Nucleus accumbens (tissue), 56 donors: Measurements from ENCODE around the gene CLDN4.
A peak's percentile ranks its signal among the peaks of the same experiment; 100 is the strongest.
"Not testable (repeated sequence)": the region's sequence is repeated elsewhere in the genome, so short reads cannot be mapped to it uniquely, and the experiment has no call there.

ENCODE experiments used
- DNase-seq, 56 donors: peaks; one replicate each; lab custom pipeline; 2025; lab: John Stamatoyannopoulos, UW

CLDN4 gene, protein sequence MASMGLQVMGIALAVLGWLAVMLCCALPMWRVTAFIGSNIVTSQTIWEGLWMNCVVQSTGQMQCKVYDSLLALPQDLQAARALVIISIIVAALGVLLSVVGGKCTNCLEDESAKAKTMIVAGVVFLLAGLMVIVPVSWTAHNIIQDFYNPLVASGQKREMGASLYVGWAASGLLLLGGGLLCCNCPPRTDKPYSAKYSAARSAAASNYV

DNA sequence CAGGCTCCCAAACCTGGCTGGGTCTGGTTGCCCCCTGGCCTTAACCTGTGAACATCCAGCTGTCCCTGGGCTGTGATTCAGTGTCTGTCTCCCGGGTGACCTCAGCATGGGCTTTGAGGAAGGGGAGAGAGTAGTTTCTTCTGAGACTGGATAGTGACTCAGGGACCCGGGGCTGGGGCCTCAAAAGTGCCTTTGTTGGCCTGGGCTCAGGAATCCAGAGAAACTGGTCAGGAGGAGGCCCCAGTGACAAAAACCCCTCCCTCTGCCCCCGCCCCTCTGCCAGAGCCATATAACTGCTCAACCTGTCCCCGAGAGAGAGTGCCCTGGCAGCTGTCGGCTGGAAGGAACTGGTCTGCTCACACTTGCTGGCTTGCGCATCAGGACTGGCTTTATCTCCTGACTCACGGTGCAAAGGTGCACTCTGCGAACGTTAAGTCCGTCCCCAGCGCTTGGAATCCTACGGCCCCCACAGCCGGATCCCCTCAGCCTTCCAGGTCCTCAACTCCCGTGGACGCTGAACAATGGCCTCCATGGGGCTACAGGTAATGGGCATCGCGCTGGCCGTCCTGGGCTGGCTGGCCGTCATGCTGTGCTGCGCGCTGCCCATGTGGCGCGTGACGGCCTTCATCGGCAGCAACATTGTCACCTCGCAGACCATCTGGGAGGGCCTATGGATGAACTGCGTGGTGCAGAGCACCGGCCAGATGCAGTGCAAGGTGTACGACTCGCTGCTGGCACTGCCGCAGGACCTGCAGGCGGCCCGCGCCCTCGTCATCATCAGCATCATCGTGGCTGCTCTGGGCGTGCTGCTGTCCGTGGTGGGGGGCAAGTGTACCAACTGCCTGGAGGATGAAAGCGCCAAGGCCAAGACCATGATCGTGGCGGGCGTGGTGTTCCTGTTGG is at the start of gene CLDN4:
Gene CLDN4, plus strand, starts transcription at position 316 of the 903 bp plus-strand sequence. Its CDS starts 206 bp downstream, at position 522.
- no peak for DNase-seq

DNA sequence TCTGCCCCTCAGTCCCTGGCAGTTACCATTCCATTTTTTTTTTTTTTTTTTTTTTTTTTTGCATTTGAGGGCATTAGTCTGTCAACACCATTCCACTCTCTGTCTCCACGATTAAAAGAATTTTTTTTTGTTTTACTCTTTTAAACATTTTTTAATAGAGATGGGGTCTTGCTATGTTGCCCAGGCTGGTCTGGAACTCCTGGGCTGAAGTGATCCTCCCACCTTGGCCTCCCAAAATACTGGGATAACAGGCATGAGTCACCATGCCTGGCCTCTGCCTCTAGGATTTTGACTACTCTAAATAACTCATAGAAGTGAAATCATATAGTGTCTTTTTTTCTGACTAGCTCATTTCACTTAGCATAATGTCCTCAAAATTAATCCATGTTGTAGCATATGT is 44.2 kb upstream of the CLDN4 start:
- no peak for DNase-seq

DNA sequence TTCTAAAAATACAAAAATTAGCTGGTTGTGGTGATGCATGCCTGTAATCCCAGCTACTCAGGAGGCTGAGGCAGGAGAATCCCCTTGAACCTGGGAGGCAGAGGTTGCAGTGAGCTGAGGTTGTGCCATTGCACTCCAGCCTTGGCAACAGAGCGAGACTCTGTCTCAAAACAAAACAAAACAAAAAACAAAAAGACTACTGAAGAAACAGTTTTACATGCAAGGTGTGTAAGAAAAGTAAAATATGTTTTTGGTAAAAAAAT is 43.1 kb upstream of the CLDN4 start:
- DNase-seq = not testable (repeated sequence)

DNA sequence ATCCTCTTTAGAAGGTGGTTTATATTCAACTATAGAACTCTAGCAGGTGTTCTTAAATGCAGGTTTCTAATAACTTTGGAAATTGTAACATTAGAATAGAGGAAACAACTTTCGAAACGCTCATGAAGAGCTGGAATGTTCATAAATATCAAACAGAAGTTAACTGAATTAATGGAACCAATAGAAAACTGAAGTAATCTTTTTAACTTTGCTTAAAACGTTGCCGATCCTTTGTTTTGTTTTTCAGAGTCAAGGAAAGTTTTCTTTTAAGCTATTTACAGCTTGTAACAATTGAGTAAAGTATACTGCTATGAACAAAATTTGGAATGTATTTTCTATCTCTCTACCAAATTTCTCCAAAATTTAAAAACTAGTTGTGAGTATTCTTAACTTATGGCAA is 41.7 kb upstream of the CLDN4 start:
- DNase-seq = no peak

DNA sequence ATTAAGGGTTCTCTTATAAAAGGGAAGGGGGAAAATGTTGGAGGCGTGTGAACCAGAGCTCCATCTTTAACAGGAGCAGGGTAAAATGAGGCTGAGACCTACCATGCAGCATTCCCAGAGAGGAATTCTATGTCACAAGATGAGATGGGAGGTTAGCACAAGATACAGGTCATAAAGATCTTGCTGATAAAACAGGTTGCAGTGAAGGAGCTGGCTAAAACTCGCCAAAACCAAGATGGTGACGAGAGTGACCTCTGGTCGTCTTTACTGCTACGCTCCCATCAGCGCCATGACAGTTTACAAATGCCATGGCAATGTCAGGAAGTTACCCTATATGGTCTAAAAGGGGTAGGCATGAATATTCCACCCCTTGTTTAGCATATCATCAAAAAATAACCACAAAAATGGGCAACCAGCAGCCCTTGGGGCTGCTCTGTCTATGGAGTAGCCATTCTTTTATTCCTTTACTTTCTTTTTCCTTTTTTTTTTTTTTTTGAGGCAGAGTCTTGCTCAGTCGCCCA is 39.6 kb upstream of the CLDN4 start:
- not testable (repeated sequence) for DNase-seq

DNA sequence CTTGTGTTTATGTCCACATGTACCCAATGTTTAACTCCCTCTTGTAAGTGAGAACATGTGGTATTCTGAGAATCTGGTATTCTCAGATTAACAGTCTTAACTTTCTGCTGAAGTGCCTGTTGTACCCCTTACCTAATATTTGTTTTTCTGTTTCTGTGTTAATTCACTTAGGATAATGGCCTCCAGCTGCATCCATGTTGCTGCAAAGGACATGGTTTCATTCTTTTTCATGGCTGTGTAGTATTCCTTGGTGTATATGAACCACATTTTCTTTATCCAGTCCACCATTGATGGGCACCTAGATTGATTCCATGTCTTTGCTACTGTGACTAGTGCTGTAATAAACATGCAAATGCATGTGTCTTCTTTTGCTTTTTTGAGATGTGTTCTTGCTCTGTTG is 35.6 kb upstream of the CLDN4 start:
- DNase-seq = not testable (repeated sequence)

DNA sequence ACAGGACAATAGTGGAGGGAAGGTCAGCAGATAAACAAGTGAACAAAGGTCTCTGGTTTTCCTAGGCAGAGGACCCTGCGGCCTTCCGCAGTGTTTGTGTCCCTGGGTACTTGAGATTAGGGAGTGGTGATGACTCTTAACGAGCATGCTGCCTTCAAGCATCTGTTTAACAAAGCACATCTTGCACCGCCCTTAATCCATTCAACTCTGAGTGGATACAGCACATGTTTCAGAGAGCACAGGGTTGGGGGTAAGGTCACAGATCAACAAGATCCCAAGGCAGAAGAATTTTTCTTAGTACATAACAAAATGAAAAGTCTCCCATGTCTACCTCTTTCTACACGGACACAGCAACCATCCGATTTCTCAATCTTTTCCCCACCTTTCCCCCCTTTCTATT is 34.1 kb upstream of the CLDN4 start:
- DNase-seq = not testable (repeated sequence)

DNA sequence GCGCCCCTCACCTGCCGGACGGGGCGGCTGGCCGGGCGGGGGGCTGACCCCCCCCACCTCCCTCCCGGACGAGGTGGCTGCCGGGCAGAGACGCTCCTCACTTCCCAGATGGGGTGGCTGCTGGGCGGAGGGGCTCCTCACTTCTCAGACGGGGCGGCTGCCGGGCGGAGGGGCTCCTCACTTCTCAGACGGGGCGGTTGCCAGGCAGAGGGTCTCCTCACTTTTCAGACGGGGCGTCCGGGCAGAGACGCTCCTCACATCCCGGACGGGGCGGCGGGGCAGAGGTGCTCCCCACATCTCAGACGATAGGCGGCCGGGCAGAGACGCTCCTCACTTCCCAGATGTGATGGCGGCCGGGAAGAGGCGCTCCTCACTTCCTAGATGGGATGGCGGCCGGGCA is 33.6 kb upstream of the CLDN4 start:
- DNase-seq = not testable (repeated sequence)

DNA sequence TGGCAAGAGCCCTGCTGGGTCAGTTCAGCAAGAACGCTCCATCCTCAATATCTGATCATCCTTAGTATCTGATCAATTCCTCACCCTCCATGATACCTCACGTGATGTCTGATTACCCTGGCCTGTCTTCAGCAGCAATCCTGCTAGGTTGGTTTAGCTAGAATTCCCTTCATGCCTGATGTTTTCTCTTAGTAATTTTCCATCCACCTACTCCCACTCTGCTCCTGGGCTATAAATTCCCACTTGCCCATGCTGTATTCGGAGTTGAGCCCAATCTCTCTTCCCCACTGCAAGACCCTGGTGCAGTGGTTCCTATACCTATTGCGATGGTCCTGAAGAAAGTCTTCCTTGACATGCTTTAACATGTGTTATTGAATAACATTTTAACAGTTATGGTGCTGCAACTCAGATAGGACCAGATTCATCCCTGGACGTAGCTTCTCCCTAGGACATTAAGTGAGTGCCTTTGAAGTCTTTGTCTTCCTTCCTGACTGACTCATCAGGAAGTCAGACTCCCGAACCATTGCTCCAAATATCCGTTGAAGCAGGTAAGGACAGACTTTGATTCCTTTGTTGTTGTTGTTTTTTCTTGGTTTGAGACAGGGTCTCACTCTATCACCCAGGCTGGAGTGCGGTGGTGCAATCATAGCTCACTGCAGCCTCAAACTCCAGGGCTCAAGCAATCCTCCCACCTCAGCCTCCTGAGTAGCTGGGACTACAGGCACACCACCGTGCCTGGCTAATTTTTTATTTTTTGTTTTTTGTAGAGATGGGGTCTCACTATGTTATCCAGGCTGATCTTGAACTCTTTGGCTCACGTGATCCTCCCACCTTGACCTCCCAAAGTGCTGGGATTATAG is 31.3 kb upstream of the CLDN4 start:
- no peak for DNase-seq

DNA sequence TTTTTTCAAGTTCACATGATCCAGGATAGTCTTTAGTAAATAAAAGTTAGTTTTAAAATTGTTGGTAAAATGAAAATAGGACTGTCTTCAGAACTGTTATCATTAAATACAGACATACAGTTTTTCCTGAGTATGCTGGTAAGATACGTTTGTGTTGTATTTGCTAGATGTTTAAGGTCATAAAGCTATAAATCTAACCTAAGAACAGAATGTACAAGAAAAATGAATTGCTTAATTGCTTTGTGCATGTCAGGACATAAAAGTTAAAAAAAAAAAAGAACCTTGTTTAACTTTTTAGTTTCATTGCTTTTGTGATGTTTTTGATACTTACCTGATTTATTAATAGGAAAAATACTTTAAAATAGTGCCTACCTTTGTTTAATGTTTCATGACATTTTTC is 29.2 kb upstream of the CLDN4 start:
- DNase-seq = no peak

DNA sequence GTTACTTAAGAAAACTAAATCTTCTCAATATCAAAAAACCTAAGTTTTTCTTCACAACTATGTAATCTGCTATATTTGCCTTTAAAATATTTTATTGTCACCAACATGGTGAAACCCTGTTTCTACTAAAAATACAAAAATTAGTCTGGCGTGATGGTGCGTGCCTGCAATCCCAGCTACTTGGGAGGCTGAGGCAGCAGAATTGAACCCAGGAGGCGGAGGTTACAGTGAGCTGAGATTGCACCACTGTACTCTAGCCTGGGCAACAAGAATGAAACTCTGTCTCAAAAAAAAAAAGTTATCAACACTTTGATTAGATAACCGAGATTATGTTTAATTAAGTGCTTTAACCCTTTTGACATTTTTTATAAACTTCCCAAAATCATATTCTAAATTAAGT is 28.3 kb upstream of the CLDN4 start:
- no peak for DNase-seq

DNA sequence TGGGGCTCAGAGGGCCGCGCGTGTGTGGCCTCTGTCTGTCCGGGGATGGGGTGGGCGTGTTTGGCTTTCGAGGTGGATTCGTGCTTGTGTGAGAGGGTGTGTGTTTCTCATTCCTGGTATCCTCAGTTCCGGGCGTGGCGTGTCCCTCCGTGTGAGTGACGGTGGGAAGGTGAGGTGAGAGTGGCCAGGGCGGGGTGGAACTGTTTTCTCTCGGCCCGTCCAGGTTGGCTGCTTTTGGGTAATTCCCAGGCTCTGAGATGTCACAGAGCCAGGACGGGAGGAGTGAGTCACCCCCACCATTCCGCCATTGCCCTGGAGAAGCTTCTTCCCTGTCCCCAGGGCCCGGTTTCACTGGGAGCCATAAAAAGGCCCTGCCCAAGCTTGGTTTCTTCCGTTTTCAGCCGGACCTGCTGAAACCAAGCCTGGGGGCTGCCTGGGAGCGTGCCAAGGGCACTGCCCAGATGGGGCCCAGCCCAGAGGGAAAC is 21.3 kb upstream of the CLDN4 start:
- DNase-seq = no peak

DNA sequence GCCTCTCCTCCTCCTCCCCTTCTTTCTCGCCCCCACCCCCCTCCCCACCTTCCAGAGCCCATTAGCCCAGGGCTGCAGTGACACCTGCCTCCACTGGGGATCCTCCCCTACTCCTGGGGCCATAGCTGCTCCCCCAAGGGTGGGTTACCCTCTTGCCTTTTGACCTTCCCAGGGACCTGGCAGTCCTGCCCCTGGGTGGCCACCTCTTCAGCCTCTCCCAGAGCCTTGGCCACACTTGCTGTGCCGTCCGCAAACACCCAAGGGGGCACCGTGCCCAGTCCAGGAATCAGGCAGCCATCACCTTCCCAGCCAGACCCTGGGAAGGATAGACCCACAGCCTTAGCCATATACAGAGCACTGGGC is 19.8 kb upstream of the CLDN4 start:
- DNase-seq = no peak

DNA sequence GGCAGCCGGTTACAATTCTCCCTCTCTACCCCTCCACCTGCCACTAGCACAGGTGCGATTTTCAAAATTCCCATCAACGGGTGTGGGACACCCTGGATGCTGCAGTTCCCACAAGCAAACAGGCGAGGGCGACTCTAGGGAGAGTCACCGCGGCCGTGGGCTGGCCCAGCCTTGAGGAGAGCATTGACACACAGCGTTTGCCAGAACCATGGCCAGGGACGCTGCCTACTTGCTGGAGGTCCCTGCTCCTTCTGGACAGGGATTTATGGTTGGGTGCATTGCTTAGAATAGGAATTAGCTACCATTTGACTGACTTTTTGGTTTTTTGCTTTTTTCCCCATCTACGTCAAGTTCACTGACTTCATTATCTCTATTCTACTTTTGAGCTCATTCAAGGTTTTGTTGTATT is 19.0 kb upstream of the CLDN4 start:
- peak in 9 of 56 donors; percentile 1 to 34 (median 5) for DNase-seq

DNA sequence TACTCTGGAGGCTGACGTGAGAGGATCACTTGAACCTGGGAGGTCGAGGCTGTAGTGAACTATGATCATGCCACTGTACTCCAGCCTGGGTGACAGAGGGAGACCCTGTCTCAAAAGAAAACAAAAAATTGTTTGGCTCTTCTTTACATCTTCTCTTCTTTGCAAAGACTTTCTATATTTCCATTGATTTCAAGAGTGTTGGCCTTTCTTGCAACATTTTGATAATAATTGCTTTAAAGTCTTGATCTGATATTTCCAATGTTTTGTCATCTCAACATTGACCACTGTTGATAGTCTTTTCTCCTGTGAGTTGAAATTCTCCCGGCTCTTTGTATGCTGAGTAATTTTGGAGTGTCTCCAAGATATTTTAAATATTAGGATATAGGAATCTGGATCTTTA is 17.8 kb upstream of the CLDN4 start:
- no peak for DNase-seq

DNA sequence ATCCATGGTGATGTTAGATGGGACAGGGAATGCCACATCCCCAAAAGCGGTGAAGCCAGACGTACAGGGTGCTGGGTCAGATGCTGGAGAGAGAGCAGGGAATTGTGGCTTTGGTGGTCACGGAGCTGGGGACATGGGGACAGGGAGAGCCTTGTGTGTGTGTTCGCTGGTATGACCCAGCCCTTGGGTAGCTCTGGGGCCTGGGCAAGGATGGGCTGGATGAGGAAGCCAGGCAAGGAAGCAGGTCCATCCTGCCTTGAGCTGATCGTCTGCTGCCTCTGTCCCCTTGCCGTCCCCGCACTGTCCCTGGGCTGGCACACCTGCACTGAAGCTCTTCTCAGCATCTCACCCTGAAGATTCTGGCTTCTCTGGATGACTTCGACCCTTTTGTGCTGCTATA is 15.4 kb upstream of the CLDN4 start:
- no peak for DNase-seq

DNA sequence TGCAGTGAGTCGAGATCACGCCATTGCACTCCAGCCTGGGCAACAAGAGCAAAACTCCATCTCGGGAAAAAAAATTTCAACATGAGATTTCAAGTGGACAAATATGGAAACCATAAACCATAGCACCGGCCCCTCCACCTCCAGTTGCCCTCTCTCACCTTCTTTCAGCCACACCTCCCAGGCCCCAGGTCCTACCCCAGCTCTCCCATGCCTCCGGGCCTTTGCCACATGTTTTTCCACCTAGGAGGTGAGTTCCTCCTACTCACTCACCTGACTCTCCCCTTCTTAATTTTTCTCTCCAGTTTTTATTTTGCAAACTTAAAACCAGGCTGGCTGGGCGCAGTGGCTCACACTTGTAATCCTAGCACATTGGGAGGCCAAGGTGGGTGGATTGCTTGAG is 13.7 kb upstream of the CLDN4 start:
- DNase-seq = no peak

DNA sequence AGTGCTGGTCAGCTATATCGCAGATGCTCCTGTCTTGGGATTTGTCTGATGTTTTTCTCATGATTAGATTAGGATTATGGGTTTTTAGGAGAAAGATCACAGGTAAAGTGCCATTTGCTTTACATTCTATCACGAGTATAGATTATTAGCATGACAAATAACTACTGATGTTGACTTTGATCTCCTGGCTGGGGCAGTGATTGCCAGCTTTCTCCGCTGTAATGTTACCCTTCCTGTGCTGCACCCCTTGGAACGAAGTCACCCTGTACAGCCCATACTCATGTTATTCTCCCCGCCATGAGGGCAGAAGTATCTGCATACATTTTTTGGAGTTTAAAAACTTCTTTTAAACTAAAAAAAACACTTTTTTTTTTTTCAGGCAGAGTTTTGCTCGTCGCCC is 10.8 kb upstream of the CLDN4 start:
- DNase-seq = no peak

DNA sequence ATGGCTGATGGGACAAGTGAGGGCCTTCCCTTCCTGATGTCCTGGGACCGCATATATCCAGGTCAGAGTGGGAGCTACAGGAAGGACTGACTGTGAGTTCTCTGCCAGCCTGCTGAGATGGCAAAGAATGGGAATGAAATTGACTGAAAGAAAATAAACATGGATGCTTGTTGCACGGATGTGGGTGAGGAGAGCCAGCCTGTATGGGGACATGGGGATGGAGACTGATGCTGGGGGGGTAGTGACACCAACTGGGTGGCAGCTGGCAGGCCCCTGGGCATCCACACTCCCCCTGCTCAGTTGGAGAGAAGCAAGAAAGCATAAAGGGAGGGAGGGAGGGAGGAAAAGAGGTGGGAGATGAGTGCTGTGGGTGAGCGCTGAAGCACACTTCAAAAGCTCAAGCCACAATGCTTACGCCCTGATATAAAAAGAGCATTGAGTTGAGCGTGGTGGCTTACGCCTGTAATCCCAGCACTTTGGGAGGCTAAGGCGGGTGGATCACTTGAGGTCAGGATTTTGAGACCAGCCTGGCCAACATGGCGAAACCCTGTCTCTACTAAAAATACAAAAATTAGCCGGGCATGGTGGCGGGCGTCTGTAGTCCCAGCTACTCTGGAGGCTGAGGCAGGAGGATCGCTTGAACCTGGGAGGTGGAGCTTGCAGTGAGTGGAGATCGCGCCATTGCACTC is 9.1 kb upstream of the CLDN4 start:
- not testable (repeated sequence) for DNase-seq
